Measurements from ENCODE around the gene CLOCK.

Gene CLOCK

DNA sequence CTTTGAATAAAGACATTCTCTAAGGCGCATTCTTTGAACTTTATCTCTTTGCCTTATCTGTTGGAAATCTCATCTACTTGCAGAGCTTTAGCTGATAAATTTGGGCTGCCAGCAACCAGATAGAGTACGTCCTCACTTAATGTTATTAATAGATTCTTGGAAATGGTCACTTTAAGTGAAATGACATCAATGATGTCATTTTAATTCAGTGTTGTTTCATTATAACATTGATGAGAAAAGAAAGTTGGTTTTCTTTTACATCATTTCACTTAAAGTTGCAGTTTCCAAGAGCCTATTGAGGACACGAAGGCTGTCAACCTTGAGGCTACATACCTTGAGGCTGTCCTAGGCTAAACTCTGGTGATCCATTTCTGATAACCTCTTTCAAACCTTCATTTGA lies 141.6 kb downstream of the CLOCK start:
- TF ChIP-seq TAF1 (IDR thresholded peaks at IDR 0.05; ENCODE audit: borderline replicate concordance, insufficient read depth, low read length) (no peak), SIN3A (IDR thresholded peaks at IDR 0.05; ENCODE audit: borderline replicate concordance, insufficient read depth, low read length) (no peak), POLR2AphosphoS5 (IDR thresholded peaks at IDR 0.05; ENCODE audit: low read depth, low read length) (no peak), FOXP2 (optimal IDR thresholded peaks at IDR 0.05; ENCODE audit: borderline replicate concordance, extremely low read depth, extremely low read length, insufficient read depth) (no peak)
- TF ChIP-seq, protein P1, sequence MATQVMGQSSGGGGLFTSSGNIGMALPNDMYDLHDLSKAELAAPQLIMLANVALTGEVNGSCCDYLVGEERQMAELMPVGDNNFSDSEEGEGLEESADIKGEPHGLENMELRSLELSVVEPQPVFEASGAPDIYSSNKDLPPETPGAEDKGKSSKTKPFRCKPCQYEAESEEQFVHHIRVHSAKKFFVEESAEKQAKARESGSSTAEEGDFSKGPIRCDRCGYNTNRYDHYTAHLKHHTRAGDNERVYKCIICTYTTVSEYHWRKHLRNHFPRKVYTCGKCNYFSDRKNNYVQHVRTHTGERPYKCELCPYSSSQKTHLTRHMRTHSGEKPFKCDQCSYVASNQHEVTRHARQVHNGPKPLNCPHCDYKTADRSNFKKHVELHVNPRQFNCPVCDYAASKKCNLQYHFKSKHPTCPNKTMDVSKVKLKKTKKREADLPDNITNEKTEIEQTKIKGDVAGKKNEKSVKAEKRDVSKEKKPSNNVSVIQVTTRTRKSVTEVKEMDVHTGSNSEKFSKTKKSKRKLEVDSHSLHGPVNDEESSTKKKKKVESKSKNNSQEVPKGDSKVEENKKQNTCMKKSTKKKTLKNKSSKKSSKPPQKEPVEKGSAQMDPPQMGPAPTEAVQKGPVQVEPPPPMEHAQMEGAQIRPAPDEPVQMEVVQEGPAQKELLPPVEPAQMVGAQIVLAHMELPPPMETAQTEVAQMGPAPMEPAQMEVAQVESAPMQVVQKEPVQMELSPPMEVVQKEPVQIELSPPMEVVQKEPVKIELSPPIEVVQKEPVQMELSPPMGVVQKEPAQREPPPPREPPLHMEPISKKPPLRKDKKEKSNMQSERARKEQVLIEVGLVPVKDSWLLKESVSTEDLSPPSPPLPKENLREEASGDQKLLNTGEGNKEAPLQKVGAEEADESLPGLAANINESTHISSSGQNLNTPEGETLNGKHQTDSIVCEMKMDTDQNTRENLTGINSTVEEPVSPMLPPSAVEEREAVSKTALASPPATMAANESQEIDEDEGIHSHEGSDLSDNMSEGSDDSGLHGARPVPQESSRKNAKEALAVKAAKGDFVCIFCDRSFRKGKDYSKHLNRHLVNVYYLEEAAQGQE (IDR thresholded peaks at IDR 0.05; ENCODE audit: insufficient read depth in 1 of 2, low read depth in 2 of 2, low read length in 2 of 2): no peak

DNA sequence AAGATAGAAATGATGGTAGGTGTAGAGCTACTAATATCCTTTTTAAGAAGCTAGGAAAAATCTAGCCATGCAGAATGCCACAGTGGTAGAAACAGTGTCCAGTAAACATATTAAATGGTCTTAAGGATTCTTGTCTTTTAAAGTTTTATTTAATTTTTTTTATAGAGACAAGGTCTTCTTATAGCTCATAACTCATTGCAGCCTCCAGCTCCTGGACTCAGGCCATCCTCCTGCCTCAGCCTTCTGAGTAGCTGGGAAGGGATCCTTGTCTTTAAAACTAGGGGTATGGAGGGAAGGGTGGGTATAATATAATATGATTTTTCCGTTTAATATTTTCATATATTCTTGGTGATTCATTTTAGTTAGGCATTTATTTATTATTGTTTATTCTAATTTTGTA lies 147.1 kb downstream of the CLOCK start:
- TF ChIP-seq, protein P1 (IDR thresholded peaks at IDR 0.05; ENCODE audit: insufficient read depth in 1 of 2, low read depth in 2 of 2, low read length in 2 of 2): no peak
- no peak for TF ChIP-seq TAF1 (IDR thresholded peaks at IDR 0.05; ENCODE audit: borderline replicate concordance, insufficient read depth, low read length)
- TF ChIP-seq FOXP2 (optimal IDR thresholded peaks at IDR 0.05; ENCODE audit: borderline replicate concordance, extremely low read depth, extremely low read length, insufficient read depth): no peak
- no peak for TF ChIP-seq SIN3A (IDR thresholded peaks at IDR 0.05; ENCODE audit: borderline replicate concordance, insufficient read depth, low read length)
- TF ChIP-seq POLR2AphosphoS5 (IDR thresholded peaks at IDR 0.05; ENCODE audit: low read depth, low read length): no peak

DNA sequence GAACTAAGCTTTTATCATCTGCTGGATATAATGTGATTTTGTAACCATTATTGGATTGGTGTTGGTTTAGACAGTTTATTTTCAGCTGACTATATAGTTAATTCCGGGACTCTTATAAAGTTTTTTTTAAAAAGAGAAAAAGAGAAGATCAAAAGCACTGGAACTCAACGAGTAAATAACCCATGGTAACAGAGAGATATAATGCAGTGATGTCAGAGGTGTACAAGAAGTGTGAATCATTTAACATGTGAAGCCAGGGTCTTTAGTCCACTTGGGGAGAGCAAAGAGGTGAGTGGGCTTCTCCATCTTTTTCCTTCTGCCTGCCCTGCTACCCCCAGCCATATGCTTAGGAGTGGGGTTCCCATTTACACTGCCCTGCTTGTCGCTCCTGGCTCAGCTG lies 147.7 kb downstream of the CLOCK start:
- TF ChIP-seq FOXP2 (optimal IDR thresholded peaks at IDR 0.05; ENCODE audit: borderline replicate concordance, extremely low read depth, extremely low read length, insufficient read depth): no peak
- no peak for TF ChIP-seq TAF1 (IDR thresholded peaks at IDR 0.05; ENCODE audit: borderline replicate concordance, insufficient read depth, low read length)
- TF ChIP-seq, protein P1 (IDR thresholded peaks at IDR 0.05; ENCODE audit: insufficient read depth in 1 of 2, low read depth in 2 of 2, low read length in 2 of 2): no peak
- TF ChIP-seq POLR2AphosphoS5 (IDR thresholded peaks at IDR 0.05; ENCODE audit: low read depth, low read length): no peak

DNA sequence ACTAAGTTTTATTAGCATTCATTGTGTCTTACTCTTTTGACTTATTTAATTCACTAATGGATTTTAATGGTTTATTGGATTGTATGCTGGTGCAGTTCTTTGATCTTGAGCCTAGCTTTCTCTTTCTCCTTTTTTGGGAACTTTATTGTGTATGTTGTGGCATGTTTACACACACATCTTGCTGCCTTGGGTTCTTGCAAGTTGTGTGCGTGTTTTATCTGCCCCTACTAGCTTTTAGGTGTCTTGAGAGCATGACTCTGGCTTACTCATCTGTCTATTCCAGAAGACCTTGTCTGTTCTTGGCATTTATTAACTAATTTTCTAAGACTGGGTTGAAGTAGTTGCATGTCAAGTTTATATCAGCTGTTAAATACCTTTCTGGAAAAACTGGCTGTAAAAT lies 148.2 kb downstream of the CLOCK start:
- TF ChIP-seq POLR2AphosphoS5 (IDR thresholded peaks at IDR 0.05; ENCODE audit: low read depth, low read length) (no peak), TAF1 (IDR thresholded peaks at IDR 0.05; ENCODE audit: borderline replicate concordance, insufficient read depth, low read length) (no peak), FOXP2 (optimal IDR thresholded peaks at IDR 0.05; ENCODE audit: borderline replicate concordance, extremely low read depth, extremely low read length, insufficient read depth) (no peak), SIN3A (IDR thresholded peaks at IDR 0.05; ENCODE audit: borderline replicate concordance, insufficient read depth, low read length) (no peak)
- TF ChIP-seq, protein P1 (IDR thresholded peaks at IDR 0.05; ENCODE audit: insufficient read depth in 1 of 2, low read depth in 2 of 2, low read length in 2 of 2): no peak

All from PFSK-1 (cell line).